Prostate gland (tissue), 2 donors: ENCODE measurements around the gene RSAD2.

Source experiments
- POLR2A ChIP-seq: fragments of 450-650 bp; IDR thresholded peaks from one replicate; pipeline ENCODE4 v1.6.1; 2016; ENCODE audit warnings: antibody characterized with exemption, mild to moderate bottlenecking
- TF ChIP-seq, protein P1 (sequence below), 4 experiments: fragments of 200-600 bp in 2 of 4; fragments of 450-650 bp in 2 of 4; sonication (generic) in 2 of 4; IDR thresholded peaks; 1 replicate in 3 of 4; 2 replicates in 1 of 4; pipeline ENCODE4 v1.5.1; 2016 to 2019; ENCODE audit warnings: antibody characterized with exemption in 4 of 4, mild to moderate bottlenecking in 2 of 4, moderate library complexity in 2 of 4

DNA sequence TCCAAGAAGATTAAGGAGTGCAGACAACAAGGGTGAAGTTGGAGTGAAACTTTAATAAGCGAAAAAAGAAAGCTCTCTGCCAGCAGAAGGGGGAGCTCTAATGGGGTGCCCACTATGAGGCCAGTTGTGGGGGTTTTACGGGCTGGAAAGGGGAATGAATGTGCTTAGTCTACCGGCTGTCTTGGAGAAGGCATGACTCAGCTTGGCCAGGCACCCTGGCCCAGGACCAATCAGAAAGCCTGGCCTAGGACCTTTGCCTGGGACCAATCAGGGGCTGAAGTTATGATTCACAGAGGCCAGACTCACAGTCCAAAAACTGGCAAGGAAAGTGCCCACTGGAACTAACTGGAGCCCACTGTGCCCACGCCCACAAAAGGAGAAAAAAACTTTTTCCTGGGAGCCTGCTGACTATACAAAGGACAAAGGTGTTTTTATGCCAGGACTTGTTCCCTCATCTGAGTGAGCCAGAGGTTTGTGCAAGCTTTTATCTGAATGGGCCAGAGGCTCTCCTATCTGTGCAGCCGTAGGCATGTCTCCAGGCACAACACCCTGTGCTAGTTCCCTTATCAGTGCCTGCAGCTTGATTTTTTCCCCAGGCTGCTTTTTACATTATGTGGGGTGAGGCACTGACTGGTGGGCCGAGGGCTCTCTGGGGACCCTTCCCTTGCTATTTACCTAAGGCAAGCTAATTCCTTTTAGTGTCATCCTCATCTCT, 30.5 kb upstream of the RSAD2 start:
- TF ChIP-seq, protein P1, sequence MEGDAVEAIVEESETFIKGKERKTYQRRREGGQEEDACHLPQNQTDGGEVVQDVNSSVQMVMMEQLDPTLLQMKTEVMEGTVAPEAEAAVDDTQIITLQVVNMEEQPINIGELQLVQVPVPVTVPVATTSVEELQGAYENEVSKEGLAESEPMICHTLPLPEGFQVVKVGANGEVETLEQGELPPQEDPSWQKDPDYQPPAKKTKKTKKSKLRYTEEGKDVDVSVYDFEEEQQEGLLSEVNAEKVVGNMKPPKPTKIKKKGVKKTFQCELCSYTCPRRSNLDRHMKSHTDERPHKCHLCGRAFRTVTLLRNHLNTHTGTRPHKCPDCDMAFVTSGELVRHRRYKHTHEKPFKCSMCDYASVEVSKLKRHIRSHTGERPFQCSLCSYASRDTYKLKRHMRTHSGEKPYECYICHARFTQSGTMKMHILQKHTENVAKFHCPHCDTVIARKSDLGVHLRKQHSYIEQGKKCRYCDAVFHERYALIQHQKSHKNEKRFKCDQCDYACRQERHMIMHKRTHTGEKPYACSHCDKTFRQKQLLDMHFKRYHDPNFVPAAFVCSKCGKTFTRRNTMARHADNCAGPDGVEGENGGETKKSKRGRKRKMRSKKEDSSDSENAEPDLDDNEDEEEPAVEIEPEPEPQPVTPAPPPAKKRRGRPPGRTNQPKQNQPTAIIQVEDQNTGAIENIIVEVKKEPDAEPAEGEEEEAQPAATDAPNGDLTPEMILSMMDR (IDR thresholded peaks at IDR 0.05), result no peak
- TF ChIP-seq POLR2A, result no peak
